MCF 10A (cell line): ENCODE measurements around the gene S100A6. TPM values are rescaled to one million over a fixed set of nuclear protein-coding genes. Genes with fewer than 3 reads are reported as not detected.
A peak's percentile ranks its signal among the peaks of the same experiment; 100 is the strongest.

Experiments
- BruUV-seq: library from RNA; stranded (reverse); fragments of 400-500 nt; replicated peaks from 2 replicates; lab custom pipeline; 2021; lab: Mats Ljungman, UMichigan
- CTCF ChIA-PET: fragments of 300-600 bp; sonication (Branson Sonifier 250); formaldehyde crosslinking; extraction: SDS; loops from one replicate; lab custom pipeline; 2021; ENCODE audit warnings: antibody characterized with exemption, inconsistent platforms; lab: Yijun Ruan, JAX
- POLR2A ChIA-PET: fragments of 300-600, 350-650 bp; sonication (Branson Sonifier 250); formaldehyde crosslinking; extraction: SDS; loops from one replicate; lab custom pipeline; 2020; ENCODE audit warnings: antibody characterized with exemption, inconsistent platforms; lab: Yijun Ruan, JAX
- DNase-seq: peaks from one replicate; pipeline ENCODE4 v3.0.0-alpha.2; 2018; ENCODE audit not compliant: unreplicated experiment
- H3K27ac Mint-ChIP-seq: one replicate; pipeline ENCODE4 v1.8.0; 2022; ENCODE audit warnings: mild to moderate bottlenecking, low read depth, mixed read lengths; ENCODE audit not compliant: unreplicated experiment
- H3K27me3 Mint-ChIP-seq: one replicate; pipeline ENCODE4 v1.8.0; 2022; ENCODE audit warnings: mixed read lengths; ENCODE audit not compliant: insufficient read depth, unreplicated experiment
- H3K36me3 Mint-ChIP-seq: one replicate; pipeline ENCODE4 v1.8.0; 2022; ENCODE audit warnings: mild to moderate bottlenecking, moderate library complexity, mixed read lengths; ENCODE audit not compliant: insufficient read depth, unreplicated experiment
- H3K4me1 Mint-ChIP-seq: one replicate; pipeline ENCODE4 v1.8.0; 2022; ENCODE audit warnings: mixed read lengths; ENCODE audit not compliant: insufficient read depth, unreplicated experiment
- H3K4me3 Mint-ChIP-seq: one replicate; pipeline ENCODE4 v1.8.0; 2022; ENCODE audit warnings: mild to moderate bottlenecking, moderate library complexity, mixed read lengths; ENCODE audit not compliant: unreplicated experiment
- H3K9me3 Mint-ChIP-seq: one replicate; pipeline ENCODE4 v1.8.0; 2022; ENCODE audit warnings: mixed read lengths; ENCODE audit not compliant: unreplicated experiment
- intact Hi-C: fragments of 100-400 bp; cut with micrococcal nuclease; formaldehyde crosslinking; loops from 2 replicates; pipeline ENCODE4 v1.14.1; 2022
- total RNA-seq: library from RNA; stranded (reverse); gene quantifications from 2 replicates; pipeline ENCODE4 v1.2.3, GENCODE V29; 2022
- TF ChIP-seq, protein P1 (sequence below): fragments of 200-600 bp; IDR thresholded peaks from one replicate; pipeline ENCODE4 v1.8.0; 2022; ENCODE audit warnings: antibody characterized with exemption, mild to moderate bottlenecking; ENCODE audit not compliant: unreplicated experiment

The S100A6 gene
- total RNA-seq, 1 experiment from 2014 or later, result 2,571 TPM

DNA sequence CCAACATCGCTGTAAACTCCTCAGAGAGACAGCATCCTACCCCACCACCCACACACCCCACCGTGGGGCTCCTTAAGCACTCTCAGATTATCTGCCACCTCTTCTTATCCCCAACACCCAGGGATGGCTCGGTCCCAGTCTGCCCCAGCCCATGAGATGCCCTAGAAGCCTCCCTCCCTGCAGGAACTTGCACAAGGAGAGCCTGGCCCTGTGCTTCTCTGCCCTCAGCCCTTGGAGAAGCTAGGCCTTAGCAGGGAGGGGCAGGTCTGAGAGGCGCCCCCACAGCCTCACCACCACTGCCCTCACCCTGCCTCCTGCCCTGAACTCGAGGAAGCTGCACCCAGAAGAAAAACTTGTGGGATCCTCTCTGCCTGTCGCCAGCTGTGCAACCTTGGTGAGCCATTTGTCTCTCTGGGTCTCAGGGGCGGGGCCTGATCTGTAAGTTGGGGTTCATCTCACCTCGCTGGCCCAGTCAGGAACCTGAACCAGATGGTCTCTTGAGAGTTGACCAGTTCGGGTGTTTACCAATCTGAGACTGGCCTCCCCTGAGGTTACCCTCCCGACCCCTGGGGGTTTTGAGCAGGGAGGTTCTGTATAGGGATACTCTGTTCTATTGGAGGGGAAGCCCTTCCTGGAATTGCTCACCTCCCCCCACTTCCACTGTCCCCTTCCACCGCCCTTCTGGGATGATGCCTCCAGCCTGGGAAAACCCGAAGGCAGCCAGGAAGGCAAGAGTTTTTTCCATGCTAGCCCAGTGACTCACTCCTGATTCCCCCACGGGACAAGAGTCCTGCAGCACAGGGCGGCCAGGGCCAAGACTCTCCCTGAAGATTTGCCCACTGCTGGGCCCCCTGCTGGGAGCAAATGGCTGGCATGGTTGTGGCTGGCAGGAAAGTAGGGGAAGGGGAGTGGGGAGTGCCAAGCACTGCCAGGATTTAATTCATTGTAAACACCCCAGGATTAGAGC, 13.2 kb upstream of the S100A6 start, which contains the start of gene S100A3:
Gene S100A3, minus strand, starts transcription at position 537 of the 967 bp plus-strand sequence. CDS start 773 bp downstream, outside the sequence.
- H3K9me3 Mint-ChIP-seq, result no peaks in the 10 kb centered on the region
- H3K4me3 Mint-ChIP-seq, result peak within 1 kb of the TSS; percentile 37
- TF ChIP-seq, protein P1, sequence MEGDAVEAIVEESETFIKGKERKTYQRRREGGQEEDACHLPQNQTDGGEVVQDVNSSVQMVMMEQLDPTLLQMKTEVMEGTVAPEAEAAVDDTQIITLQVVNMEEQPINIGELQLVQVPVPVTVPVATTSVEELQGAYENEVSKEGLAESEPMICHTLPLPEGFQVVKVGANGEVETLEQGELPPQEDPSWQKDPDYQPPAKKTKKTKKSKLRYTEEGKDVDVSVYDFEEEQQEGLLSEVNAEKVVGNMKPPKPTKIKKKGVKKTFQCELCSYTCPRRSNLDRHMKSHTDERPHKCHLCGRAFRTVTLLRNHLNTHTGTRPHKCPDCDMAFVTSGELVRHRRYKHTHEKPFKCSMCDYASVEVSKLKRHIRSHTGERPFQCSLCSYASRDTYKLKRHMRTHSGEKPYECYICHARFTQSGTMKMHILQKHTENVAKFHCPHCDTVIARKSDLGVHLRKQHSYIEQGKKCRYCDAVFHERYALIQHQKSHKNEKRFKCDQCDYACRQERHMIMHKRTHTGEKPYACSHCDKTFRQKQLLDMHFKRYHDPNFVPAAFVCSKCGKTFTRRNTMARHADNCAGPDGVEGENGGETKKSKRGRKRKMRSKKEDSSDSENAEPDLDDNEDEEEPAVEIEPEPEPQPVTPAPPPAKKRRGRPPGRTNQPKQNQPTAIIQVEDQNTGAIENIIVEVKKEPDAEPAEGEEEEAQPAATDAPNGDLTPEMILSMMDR, result no peak
- ChIA-PET CTCF (interaction anchor here (1.1 to 13.1 kb wide), 9 partner anchors 10 to 40 kb away, joined by 3 to 146 read pairs (median 7); partner anchors contain the start of gene S100A6), POLR2A (interaction anchor here (0.8 to 36.1 kb wide), 8 partner anchors 6 to 93 kb away, joined by 3 to 2106 read pairs (median 12); partner anchors contain the start of genes S100A16, S100A2, S100A3 and S100A4)
- DNase-seq, result peak; percentile 98
- peak within 1 kb of the TSS; percentile 50 for H3K27ac Mint-ChIP-seq
- H3K27me3 Mint-ChIP-seq, result no peaks in the 10 kb centered on the region
- peaks cover 56% of the 10 kb centered on the region for H3K4me1 Mint-ChIP-seq
- intact Hi-C loops, result loop anchor here (1.0 to 2.0 kb wide), 2 partner anchors 16 to 22 kb away; partner anchors contain the start of gene S100A2
- H3K36me3 Mint-ChIP-seq, result peaks cover 22% of the 10 kb centered on the region
- no TSS peak for BruUV-seq

DNA sequence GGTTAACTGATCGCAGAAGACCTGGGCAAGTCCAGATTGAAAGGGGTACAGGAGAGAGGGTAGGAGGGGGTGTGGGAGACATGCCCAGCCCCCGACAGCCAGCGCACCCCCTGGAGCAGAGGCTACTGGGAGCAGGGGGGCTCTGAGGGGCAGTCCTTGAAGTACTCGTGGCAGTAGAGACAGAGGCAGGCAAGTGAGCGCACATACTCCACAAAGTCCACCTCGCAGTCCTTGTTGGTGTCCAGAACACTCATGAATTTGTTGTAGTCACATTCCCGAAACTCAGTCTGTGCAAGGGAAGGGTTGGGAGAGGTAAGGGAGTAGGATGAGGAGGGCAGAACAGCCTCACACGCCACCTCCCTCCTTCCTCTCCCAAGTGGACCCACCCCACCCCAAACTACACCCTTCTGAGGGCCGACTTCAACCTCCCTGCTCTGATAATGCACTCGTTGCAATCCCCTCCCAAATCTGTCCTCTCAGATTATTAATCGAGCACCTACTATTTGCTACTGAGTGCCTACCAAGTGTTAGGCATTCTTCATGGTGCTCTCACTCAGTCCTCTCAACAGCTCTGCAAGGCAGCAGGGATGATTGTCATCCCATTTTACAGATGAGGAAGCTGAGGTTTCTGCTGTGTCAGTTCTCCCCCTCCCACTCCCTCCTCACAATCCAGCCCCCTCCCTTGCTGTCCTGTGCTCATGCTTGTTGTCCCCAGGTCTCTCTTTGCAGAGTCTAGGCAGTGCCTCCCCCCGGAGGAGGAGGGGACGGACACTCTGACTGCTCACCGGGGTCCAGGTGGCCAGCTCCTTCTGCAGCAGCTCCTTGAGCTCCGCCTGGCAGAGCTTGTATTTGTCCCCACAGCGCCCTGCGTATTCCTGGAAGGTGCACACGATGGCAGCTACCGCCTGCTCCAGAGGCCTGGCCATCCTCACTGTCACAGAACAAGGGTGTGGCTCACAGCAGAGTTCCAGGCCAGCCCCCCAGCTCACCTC, 12.1 kb upstream of the S100A6 start:
- CTCF ChIA-PET, result interaction anchor here (0.5 to 13.1 kb wide), 8 partner anchors 12 to 39 kb away, joined by 3 to 146 read pairs (median 4); partner anchors contain the start of gene S100A6
- no TSS peak for BruUV-seq
- H3K27ac Mint-ChIP-seq, result peak overlapping the region; percentile 50
- POLR2A ChIA-PET, result interaction anchor here (1.0 to 36.1 kb wide), 6 partner anchors 7 to 67 kb away, joined by 3 to 2106 read pairs (median 30); partner anchors contain the start of genes S100A2, S100A3, S100A4 and S100A5
- intact Hi-C loops, result loop anchor here (2.0 kb wide), 1 partner anchor 17 kb away; the partner anchor contains the start of gene S100A2
- no peaks in the 10 kb centered on the region for H3K9me3 Mint-ChIP-seq
- peaks cover 22% of the 10 kb centered on the region for H3K36me3 Mint-ChIP-seq
- TF ChIP-seq, protein P1, result no peak
- H3K4me1 Mint-ChIP-seq, result peaks cover 67% of the 10 kb centered on the region
- no peak for DNase-seq
- no peak overlapping the region for H3K4me3 Mint-ChIP-seq
- H3K27me3 Mint-ChIP-seq, result no peaks in the 10 kb centered on the region

GRCh38 chr1:153546796-153547559, 11.2 kb upstream of the S100A6 start:
- H3K27ac Mint-ChIP-seq, result peak overlapping the region; percentile 92
- DNase-seq, result no peak
- no peaks in the 10 kb centered on the region for H3K9me3 Mint-ChIP-seq
- POLR2A ChIA-PET, result interaction anchor here (1.2 to 36.1 kb wide), 5 partner anchors 8 to 33 kb away, joined by 3 to 2106 read pairs (median 41); partner anchors contain the start of genes S100A2, S100A3, S100A4 and S100A5
- H3K27me3 Mint-ChIP-seq, result no peaks in the 10 kb centered on the region
- CTCF ChIA-PET, result interaction anchor here (0.6 to 13.1 kb wide), 6 partner anchors 13 to 26 kb away, joined by 3 to 146 read pairs (median 4); partner anchors contain the start of gene S100A6
- H3K4me3 Mint-ChIP-seq, result no peak overlapping the region
- H3K4me1 Mint-ChIP-seq, result peaks cover 73% of the 10 kb centered on the region
- TF ChIP-seq, protein P1, result no peak
- BruUV-seq, result no TSS peak
- peaks cover 19% of the 10 kb centered on the region for H3K36me3 Mint-ChIP-seq
- intact Hi-C loops, result no loop called here
